Measurements from ENCODE around the gene PTPN14. TPM values are rescaled to one million over a fixed set of nuclear protein-coding genes. Genes with fewer than 3 reads are reported as not detected.
A peak's percentile ranks its signal among the peaks of the same experiment; 100 is the strongest.

Gene PTPN14
- total and polyA plus RNA-seq, 2 of the 4 experiments (the other 2 are of a cell fraction) = 21.5 to 31.7 TPM

DNA sequence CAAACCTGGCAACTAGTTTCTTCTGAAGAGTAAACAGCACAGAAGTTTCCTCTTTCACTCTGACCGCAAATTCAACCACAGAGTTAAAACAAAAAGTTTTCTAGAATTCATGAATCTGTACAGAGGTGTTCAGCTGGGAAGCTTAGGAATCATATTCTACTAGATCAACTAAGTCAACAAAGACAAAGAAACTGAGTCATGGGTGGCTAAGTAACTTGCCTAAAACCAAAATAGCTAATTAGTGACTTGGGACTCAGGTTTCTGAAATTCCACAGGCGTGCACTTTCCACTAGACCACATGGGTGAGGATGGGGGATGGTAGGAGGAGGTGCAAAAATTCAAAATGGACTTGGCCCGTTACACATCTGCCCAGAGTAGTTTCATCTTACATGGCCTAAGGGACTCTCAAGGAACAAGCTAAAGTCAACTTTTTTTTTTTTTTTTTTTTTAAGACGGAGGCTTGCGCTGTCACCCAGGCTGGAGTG, 25.8 kb downstream of the PTPN14 start:
- Histone ChIP-seq H4K5ac (ENCODE audit: low read depth, low read length) (no peak overlapping the region), H2BK15ac (ENCODE audit: low read depth, low read length) (0 out of 3 replicates have a peak overlapping the region, but pooled peaks have one; percentile 7), H3K27ac (ENCODE audit: insufficient read depth, low read length) (no peak overlapping the region), H2AFZ (replicated peaks; ENCODE audit: low read length, poor library complexity) (no peak overlapping the region), H4K91ac (ENCODE audit: insufficient read depth, low read depth, low read length) (no peak overlapping the region), H3K36me3 (ENCODE audit: control insufficient read depth, insufficient read depth, low read length) (no peaks in the 10 kb centered on the region), H2BK20ac (ENCODE audit: low read depth, low read length) (no peak overlapping the region), H3K4ac (ENCODE audit: low read depth, low read length) (no peak overlapping the region), H2AK5ac (ENCODE audit: low read depth, low read length) (0 out of 2 replicates have a peak overlapping the region, but pooled peaks have one; percentile 2), H3K56ac (ENCODE audit: extremely low read depth, insufficient read depth, low read length) (no peak overlapping the region), H3K9me1 (ENCODE audit: insufficient read depth, low read length) (peaks cover 16% of the 10 kb centered on the region), H2BK5ac (ENCODE audit: low read depth, low read length, poor library complexity, severe bottlenecking) (peak overlapping the region; percentile 4), H3K27me3 (ENCODE audit: control insufficient read depth, insufficient read depth, low read length) (no peaks in the 10 kb centered on the region), H4K20me1 (ENCODE audit: insufficient read depth, low read length) (peaks cover 76% of the 10 kb centered on the region), H3K4me3 (ENCODE audit: insufficient read depth, low read depth, low read length) (no peak overlapping the region), H3K79me1 (ENCODE audit: low read depth in 1 of 2, low read length in 2 of 2) (peaks cover 18 to 88% of the 10 kb centered on the region in 2 experiments), H3K4me2 (ENCODE audit: low read depth, low read length) (peak overlapping the region; percentile 39; the same call in 1 of the 2 replicates), H2BK120ac (ENCODE audit: low read depth, low read length) (no peak overlapping the region), H3K4me1 (ENCODE audit: control insufficient read depth, insufficient read depth, low read length) (peaks cover 17% of the 10 kb centered on the region), H3K14ac (replicated peaks; ENCODE audit: low read depth, low read length) (no peak overlapping the region), H2AK9ac (replicated peaks; ENCODE audit: low read depth, low read length, poor library complexity) (no peak overlapping the region), H4K8ac (ENCODE audit: low read depth in 2 of 2, low read length in 2 of 2) (no peak overlapping the region), H3K23ac (ENCODE audit: low read depth, low read length) (no peak overlapping the region), H3K9ac (ENCODE audit: low read depth, low read length) (no peak overlapping the region), H3K18ac (ENCODE audit: low read depth, low read length) (0 out of 2 replicates have a peak overlapping the region, but pooled peaks have one; percentile 56), H3K9me3 (ENCODE audit: control insufficient read depth, insufficient read depth, low read length) (no peaks in the 10 kb centered on the region)
- CTCF ChIA-PET = interaction anchor here (0.6 kb wide), 2 partner anchors 52 to 186 kb away, joined by 3 read pairs; no protein-coding TSS in a partner anchor
- dilution Hi-C loops (cut with HindIII; ENCODE audit: low sequenced_read_pairs, unreplicated experiment) = no loop called here
- in situ Hi-C loops (cut with MboI; ENCODE audit: low sequenced_read_pairs) = no loop called here
- ATAC-seq (ENCODE audit: low read depth) (peak; percentile 33), DNase-seq (peak; percentile 64)
- WGBS, 2 experiments (ENCODE audit: extremely low coverage in 2 of 2, insufficient read length in 1 of 2) = 80% methylated on average over 1 of the region's 5 CpGs; no CpG with 5 or more reads in 1 of the 2 experiments
- POLR2A ChIA-PET (ENCODE audit: unreplicated experiment) = interaction anchor here (1.1 kb wide), 1 partner anchor 26 kb away, joined by 3 read pairs; the partner anchor contains the start of gene PTPN14
- no TSS peak for BruUV-seq (replicated peaks)
- intact Hi-C loops (cut with micrococcal nuclease) = no loop called here
- no peak for TF ChIP-seq RFX5 (IDR thresholded peaks at IDR 0.05; ENCODE audit: low read depth, low read length)

Measured in IMR-90 (cell line).